HepG2 (cell line): ENCODE data around the gene MFAP5. TPM values are rescaled to one million over a fixed set of nuclear protein-coding genes. Genes with fewer than 3 reads are reported as not detected.

Experiments used
- ATAC-seq: fragments of 200-7000 bp; cut with Tn5 transposase; 3 replicates; pipeline ENCODE4 v1.9.1; 2020; ENCODE audit warnings: mild to moderate bottlenecking, moderate library complexity
- BruUV-seq: library from RNA; stranded (reverse); fragments of 400-500 nt; replicated peaks from 2 replicates; lab custom pipeline; 2021; lab: Mats Ljungman, UMichigan
- CTCF ChIA-PET: fragments of 300-600 bp; formaldehyde crosslinking; extraction: SDS; loops from one replicate; lab custom pipeline; 2021; ENCODE audit warnings: low total read pairs, inconsistent platforms, low intra/inter-chr PET ratio; lab: Yijun Ruan, JAX
- POLR2A ChIA-PET: fragments of 350-600 bp; sonication (Branson Sonifier 250); formaldehyde crosslinking; loops from one replicate; lab custom pipeline; 2020; ENCODE audit warnings: antibody characterized with exemption, inconsistent platforms; lab: Yijun Ruan, JAX
- DNase-seq: peaks from one replicate; pipeline ENCODE4 v3.0.0-alpha.2; 2015; ENCODE audit warnings: low spot score
- FAIRE-seq: peaks from 3 replicates; lab custom pipeline; 2011; peaks lifted over from hg19 to GRCh38; lab: Jason Lieb, UNC
- H2AFZ ChIP-seq: one replicate; pipeline ENCODE4 v1.6.1; 2011; ENCODE audit warnings: low read length, inconsistent platforms
- H3K27ac ChIP-seq: fragments of 300-600 bp; 3 replicates; pipeline ENCODE4 v1.8.0; 2011; ENCODE audit warnings: mixed run types, mild to moderate bottlenecking, mixed read lengths, low read length, inconsistent platforms; ENCODE audit not compliant: insufficient read depth; ENCODE audit errors: extremely low read length
- H3K27me3 ChIP-seq, 2 experiments: fragments of 200-600 bp in 1 of 2; 2 replicates in 1 of 2; 3 replicates in 1 of 2; pipeline versions ENCODE4 v1.6.0 to v1.8.0; 2011; ENCODE audit warnings: low read length in 2 of 2, mild to moderate bottlenecking in 2 of 2, moderate library complexity in 2 of 2, inconsistent platforms in 1 of 2; ENCODE audit not compliant: insufficient read depth in 2 of 2, control insufficient read depth in 1 of 2
- H3K36me3 ChIP-seq, 2 experiments: fragments of 200-600 bp in 1 of 2; replicated peaks in 1 of 2; 2 replicates in 1 of 2; 3 replicates in 1 of 2; pipeline versions ENCODE4 v1.5.1 to v1.8.0; 2011; ENCODE audit warnings: low read length in 2 of 2, inconsistent platforms in 1 of 2; ENCODE audit not compliant: insufficient read depth in 2 of 2, control insufficient read depth in 1 of 2
- H3K4me1 ChIP-seq: 2 replicates; pipeline ENCODE4 v1.5.1; 2012; ENCODE audit warnings: low read length, inconsistent platforms; ENCODE audit not compliant: insufficient read depth
- H3K4me2 ChIP-seq: 2 replicates; pipeline ENCODE4 v1.6.0; 2011; ENCODE audit warnings: low read depth, low read length, inconsistent platforms
- H3K4me3 ChIP-seq, 3 experiments: fragments of 200-600 bp in 1 of 3; sonication (generic), shearing (Covaris generic) in 1 of 3; replicated peaks in 1 of 3; 2 replicates each; pipeline ENCODE4 v1.5.1; 2011 to 2016; ENCODE audit warnings: low read length in 3 of 3, inconsistent platforms in 2 of 3, low read depth in 2 of 3, mild to moderate bottlenecking in 2 of 3, control low read depth in 1 of 3, mixed read lengths in 1 of 3; ENCODE audit not compliant: insufficient read depth in 1 of 3
- H3K79me2 ChIP-seq: one replicate; pipeline ENCODE4 v1.6.1; 2011; ENCODE audit warnings: low read length, inconsistent platforms; ENCODE audit not compliant: insufficient read depth
- H3K9ac ChIP-seq: 2 replicates; pipeline ENCODE4 v1.6.0; 2011; ENCODE audit warnings: mild to moderate bottlenecking, low read depth, low read length, inconsistent platforms; ENCODE audit not compliant: insufficient read depth
- H3K9me3 ChIP-seq: 2 replicates; pipeline ENCODE4 v1.5.1; 2012; ENCODE audit warnings: mild to moderate bottlenecking, low read length
- H4K20me1 ChIP-seq: 2 replicates; pipeline ENCODE4 v1.6.0; 2011; ENCODE audit warnings: inconsistent platforms, mild to moderate bottlenecking, low read length, moderate library complexity; ENCODE audit not compliant: insufficient read depth
- CBX1 ChIP-seq: IDR thresholded peaks from one replicate; pipeline ENCODE4 v1.6.1; 2016; ENCODE audit warnings: antibody characterized with exemption, low read depth
- DNMT1 ChIP-seq: sonication (generic); formaldehyde crosslinking; IDR thresholded peaks from 2 replicates; pipeline ENCODE4 v1.5.1; 2020; ENCODE audit warnings: mild to moderate bottlenecking, missing genetic modification reagents
- HMG20B ChIP-seq: conservative IDR thresholded peaks from 2 replicates; pipeline ENCODE4 v1.6.1; 2016; ENCODE audit warnings: missing genetic modification reagents, missing compliant biosample characterization
- ISX ChIP-seq: sonication (generic); formaldehyde crosslinking; conservative IDR thresholded peaks from 2 replicates; pipeline ENCODE4 v1.5.0; 2020; ENCODE audit warnings: missing genetic modification reagents
- RFX3 ChIP-seq: IDR thresholded peaks from 2 replicates; pipeline ENCODE4 v1.6.1; 2016; ENCODE audit warnings: missing biosample characterization, missing genetic modification reagents
- SIX4 ChIP-seq: sonication (generic); formaldehyde crosslinking; IDR thresholded peaks from 2 replicates; pipeline ENCODE4 v1.4.0; 2020; ENCODE audit warnings: missing genetic modification reagents
- SRSF1 ChIP-seq: fragments of 200-400 bp; formaldehyde crosslinking; optimal IDR thresholded peaks from 2 replicates; pipeline ENCODE3; 2017; ENCODE audit warnings: mild to moderate bottlenecking, low read depth, low read length, moderate library complexity
- TEF ChIP-seq: sonication (generic); formaldehyde crosslinking; IDR thresholded peaks from 2 replicates; pipeline ENCODE4 v1.5.0; 2020; ENCODE audit warnings: missing genetic modification reagents
- ZNF12 ChIP-seq: sonication (generic); formaldehyde crosslinking; IDR thresholded peaks from 2 replicates; pipeline ENCODE4 v1.5.0; 2020; ENCODE audit warnings: missing genetic modification reagents
- ZNF383 ChIP-seq: sonication (generic); formaldehyde crosslinking; IDR thresholded peaks from 2 replicates; pipeline ENCODE4 v1.4.0; 2020; ENCODE audit warnings: missing genetic modification reagents, mild to moderate bottlenecking, borderline replicate concordance
- ZNF691 ChIP-seq: sonication (generic); formaldehyde crosslinking; IDR thresholded peaks from 2 replicates; pipeline ENCODE4 v1.4.0; 2020; ENCODE audit warnings: missing genetic modification reagents, low read depth, mild to moderate bottlenecking, borderline replicate concordance
- ZNF709 ChIP-seq: sonication (generic); formaldehyde crosslinking; IDR thresholded peaks from 2 replicates; pipeline ENCODE4 v1.5.0; 2020; ENCODE audit warnings: mild to moderate bottlenecking, missing genetic modification reagents
- ZNF816 ChIP-seq: sonication (generic); formaldehyde crosslinking; IDR thresholded peaks from 2 replicates; pipeline ENCODE4 v1.8.0; 2022; ENCODE audit warnings: missing genetic modification reagents, mild to moderate bottlenecking, borderline replicate concordance
- ZSCAN25 ChIP-seq: sonication (generic); formaldehyde crosslinking; IDR thresholded peaks from 2 replicates; pipeline ENCODE4 v1.8.0; 2022; ENCODE audit warnings: mild to moderate bottlenecking, missing genetic modification reagents
- WGBS: methylation state at CpG from one replicate; pipeline ENCODE4 v1.1.6; 2017; ENCODE audit warnings: low lambda C conversion rate; 5-methylcytosine and 5-hydroxymethylcytosine counted together
- in situ Hi-C: cut with HindIII; loops from 2 replicates; pipeline ENCODE4 v1.10.0; 2017; ENCODE audit warnings: low pct_unique_long_range_greater_than_20kb; ENCODE audit not compliant: extremely low pct_ligation_motif_present
- intact Hi-C: fragments of 100-400 bp; cut with micrococcal nuclease; formaldehyde crosslinking; loops from one replicate; pipeline ENCODE4 v1.10.0; 2022; ENCODE audit not compliant: unreplicated experiment
- polyA plus RNA-seq, 8 experiments: library from polyadenylated mRNA; depleted of rRNA in 3 of 8; stranded (reverse) in 7 of 8; unstranded in 1 of 8; fragments of >200 nt; fragmentation: Illumina TruSeq in 4 of 8; extraction: Trizol in 4 of 8; gene quantifications; 2 replicates each; pipeline versions ENCODE4 v1.2.1 to v1.2.3, GENCODE V29; 2011 to 2016; ENCODE audit warnings: low read depth in 4 of 8, missing spikeins in 1 of 8, mixed read lengths in 1 of 8; ENCODE audit not compliant: insufficient read depth in 1 of 8
- total RNA-seq, 5 experiments: library from RNA; depleted of rRNA; stranded (reverse); fragments of >200 nt; fragmentation: Illumina TruSeq; extraction: Trizol; gene quantifications; 2 replicates each; pipeline ENCODE4 v1.2.3, GENCODE V29; 2016; ENCODE audit warnings: low read depth in 1 of 5
- TF ChIP-seq, protein P1 (sequence below), 2 experiments: fragments of 450-650 bp in 1 of 2; sonication (generic) in 1 of 2; formaldehyde crosslinking; IDR thresholded peaks; 2 replicates each; pipeline versions ENCODE4 v1.5.0 to v1.8.0; 2020 to 2022; ENCODE audit warnings: mild to moderate bottlenecking in 1 of 2, missing genetic modification reagents in 1 of 2
- TF ChIP-seq, protein P2 (sequence below): IDR thresholded peaks from 2 replicates; pipeline ENCODE4 v1.6.1; 2018; ENCODE audit warnings: missing genetic modification reagents

MFAP5 gene
- total and polyA plus RNA-seq, 2 of the 13 experiments (the other 11 are each of a cell fraction or from before 2014, with no cell fraction given): 0.07 TPM; not detected in 1

DNA sequence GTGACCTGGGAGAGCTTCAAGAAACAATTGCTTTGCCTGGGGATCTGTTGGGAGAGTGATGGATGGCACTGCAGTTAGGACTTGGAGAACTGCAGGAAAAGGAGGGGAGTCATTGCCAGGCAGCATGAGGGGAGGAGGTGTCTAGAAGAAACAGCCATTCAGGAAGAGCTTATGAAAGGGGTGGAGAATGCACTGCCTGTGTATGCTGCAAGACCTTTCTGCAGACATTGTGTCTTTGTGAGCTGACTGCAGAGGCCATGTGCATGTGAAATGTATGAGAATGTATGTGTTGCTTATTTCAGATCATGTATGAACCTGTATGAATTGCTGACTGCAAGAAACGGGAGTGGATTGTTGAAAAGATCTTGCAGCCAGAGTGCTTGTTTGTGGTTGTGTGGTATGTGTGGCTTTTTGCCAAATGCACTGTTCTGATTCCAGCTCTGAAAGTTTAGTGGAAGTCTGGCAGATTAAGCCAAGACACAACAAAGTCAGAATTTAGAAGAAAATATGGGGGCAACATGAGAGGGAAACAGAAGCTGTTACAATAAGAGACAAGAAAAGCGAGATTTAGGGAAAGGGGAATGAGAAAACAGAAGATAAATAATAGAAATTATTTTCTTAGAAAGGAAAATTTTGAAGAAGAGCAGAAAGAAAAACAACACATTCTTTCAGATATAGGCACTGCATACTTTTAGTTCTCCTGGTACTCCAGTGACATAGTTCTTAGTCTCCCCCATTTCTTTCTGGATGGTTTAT lies 25.4 kb upstream of the MFAP5 start:
- no peaks in the 10 kb centered on the region for H3K36me3 ChIP-seq
- no peak overlapping the region for H3K9ac ChIP-seq
- DNase-seq (no peak), FAIRE-seq (no peak), ATAC-seq (no peak)
- intact Hi-C loops: no loop called here
- no peaks in the 10 kb centered on the region for H3K79me2 ChIP-seq
- CTCF ChIA-PET: no interaction called here
- H3K4me1 ChIP-seq: no peaks in the 10 kb centered on the region
- H3K4me3 ChIP-seq: no peak overlapping the region
- H3K4me2 ChIP-seq: no peak overlapping the region
- H4K20me1 ChIP-seq: no peaks in the 10 kb centered on the region
- no peak overlapping the region for H2AFZ ChIP-seq
- H3K9me3 ChIP-seq: no peaks in the 10 kb centered on the region
- in situ Hi-C loops: no loop called here
- BruUV-seq: no TSS peak
- 4% methylated on average over 2 of the region's 2 CpGs for WGBS
- peaks cover 1 to 23% of the 10 kb centered on the region in 2 experiments; a peak in 1 of 5 replicates for H3K27me3 ChIP-seq
- TF ChIP-seq ZNF691 (CRISPR knock-in tag): no peak
- no peak for TF ChIP-seq SIX4
- TF ChIP-seq ISX: no peak
- POLR2A ChIA-PET: no interaction called here
- H3K27ac ChIP-seq: no peak overlapping the region

DNA sequence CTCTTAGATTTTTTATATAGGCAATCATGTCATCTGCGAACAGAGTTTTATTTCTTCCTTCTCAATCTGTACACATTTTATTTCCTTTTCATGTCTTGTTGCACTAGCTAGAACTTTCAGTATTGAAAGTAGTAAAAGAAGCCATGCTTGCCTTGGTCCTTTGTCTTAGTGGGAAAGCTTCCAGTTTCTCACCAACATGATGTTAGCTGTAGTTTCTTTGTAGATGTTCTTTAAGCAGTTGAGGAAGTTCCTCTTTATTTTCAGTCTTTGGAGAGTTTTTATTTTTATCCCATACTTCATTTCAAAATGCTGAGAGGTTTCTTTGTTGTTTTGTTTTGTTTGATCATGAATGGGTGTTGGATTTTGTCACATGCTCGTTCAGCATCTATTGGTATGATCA lies 22.4 kb upstream of the MFAP5 start:
- no peaks in the 10 kb centered on the region for H3K4me1 ChIP-seq
- H2AFZ ChIP-seq: no peak overlapping the region
- ATAC-seq (no peak), DNase-seq (no peak), FAIRE-seq (no peak)
- H3K4me2 ChIP-seq: no peak overlapping the region
- H3K4me3 ChIP-seq: no peak overlapping the region
- POLR2A ChIA-PET: no interaction called here
- H3K9me3 ChIP-seq: no peaks in the 10 kb centered on the region
- in situ Hi-C loops: no loop called here
- peaks cover 1 to 13% of the 10 kb centered on the region in 2 experiments; a peak in 1 of 5 replicates for H3K27me3 ChIP-seq
- intact Hi-C loops: no loop called here
- no peaks in the 10 kb centered on the region for H4K20me1 ChIP-seq
- no TSS peak for BruUV-seq
- no peaks in the 10 kb centered on the region for H3K36me3 ChIP-seq
- CTCF ChIA-PET: no interaction called here
- H3K27ac ChIP-seq: no peak overlapping the region
- WGBS: 49% methylated on average over 2 of the region's 2 CpGs
- no peaks in the 10 kb centered on the region for H3K79me2 ChIP-seq
- TF ChIP-seq SRSF1: no peak
- TF ChIP-seq, protein P1, sequence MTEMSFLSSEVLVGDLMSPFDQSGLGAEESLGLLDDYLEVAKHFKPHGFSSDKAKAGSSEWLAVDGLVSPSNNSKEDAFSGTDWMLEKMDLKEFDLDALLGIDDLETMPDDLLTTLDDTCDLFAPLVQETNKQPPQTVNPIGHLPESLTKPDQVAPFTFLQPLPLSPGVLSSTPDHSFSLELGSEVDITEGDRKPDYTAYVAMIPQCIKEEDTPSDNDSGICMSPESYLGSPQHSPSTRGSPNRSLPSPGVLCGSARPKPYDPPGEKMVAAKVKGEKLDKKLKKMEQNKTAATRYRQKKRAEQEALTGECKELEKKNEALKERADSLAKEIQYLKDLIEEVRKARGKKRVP (CRISPR knock-in tag; IDR thresholded peaks at IDR 0.05): no peak
- TF ChIP-seq, protein P2, sequence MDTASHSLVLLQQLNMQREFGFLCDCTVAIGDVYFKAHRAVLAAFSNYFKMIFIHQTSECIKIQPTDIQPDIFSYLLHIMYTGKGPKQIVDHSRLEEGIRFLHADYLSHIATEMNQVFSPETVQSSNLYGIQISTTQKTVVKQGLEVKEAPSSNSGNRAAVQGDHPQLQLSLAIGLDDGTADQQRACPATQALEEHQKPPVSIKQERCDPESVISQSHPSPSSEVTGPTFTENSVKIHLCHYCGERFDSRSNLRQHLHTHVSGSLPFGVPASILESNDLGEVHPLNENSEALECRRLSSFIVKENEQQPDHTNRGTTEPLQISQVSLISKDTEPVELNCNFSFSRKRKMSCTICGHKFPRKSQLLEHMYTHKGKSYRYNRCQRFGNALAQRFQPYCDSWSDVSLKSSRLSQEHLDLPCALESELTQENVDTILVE: no peak
- no peak for TF ChIP-seq RFX3 (CRISPR knock-in tag)
- TF ChIP-seq ZSCAN25 (CRISPR knock-in tag): no peak
- no peak for TF ChIP-seq TEF (CRISPR knock-in tag)
- TF ChIP-seq ZNF709 (CRISPR knock-in tag): no peak
- TF ChIP-seq ZNF383 (CRISPR knock-in tag): no peak
- TF ChIP-seq CBX1: no peak
- no peak for TF ChIP-seq ZNF816 (CRISPR knock-in tag)
- no peak for TF ChIP-seq DNMT1 (CRISPR knock-in tag)
- no peak for TF ChIP-seq ZNF12 (CRISPR knock-in tag)
- TF ChIP-seq HMG20B (CRISPR knock-in tag): no peak
- no peak overlapping the region for H3K9ac ChIP-seq
